Measurements from ENCODE around the gene PTPRB.

DNA sequence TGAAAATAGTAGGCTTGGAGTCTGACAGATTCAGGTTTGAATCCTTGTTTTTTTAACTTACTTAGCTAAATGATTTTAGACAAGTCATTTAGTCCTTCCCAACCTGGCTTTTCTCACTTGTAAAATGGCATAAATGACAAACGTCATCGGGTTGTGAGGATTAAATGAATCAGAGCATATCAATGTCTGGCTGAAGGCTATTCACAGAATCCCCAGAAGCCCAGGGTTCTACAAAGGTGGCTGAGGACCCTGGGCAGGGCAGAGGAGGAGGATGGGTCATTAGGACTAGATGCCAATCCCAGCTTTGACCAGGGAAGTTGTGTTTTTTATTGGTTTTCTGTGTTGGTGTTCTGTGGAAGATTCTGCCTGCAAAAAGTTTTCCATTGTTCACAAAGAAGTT is 7.6 kb upstream of the PTPRB start:
- TF ChIP-seq CTCF (IDR thresholded peaks at IDR 0.05) (no peak), POLR2A (IDR thresholded peaks at IDR 0.05) (no peak)
